Astrocyte (in vitro differentiated cells and primary cell): ENCODE measurements around the gene DFFB.

Experiments
- CTCF ChIP-seq: IDR thresholded peaks from 2 replicates; pipeline ENCODE4 v1.5.1; 2011; ENCODE audit warnings: low read depth, mild to moderate bottlenecking, inconsistent platforms, low read length, moderate library complexity; ENCODE audit not compliant: insufficient read depth
- EZH2 ChIP-seq: IDR thresholded peaks from 2 replicates; pipeline ENCODE4 v1.6.1; 2012; ENCODE audit warnings: mild to moderate bottlenecking, low read length, inconsistent platforms; ENCODE audit not compliant: insufficient read depth

DNA sequence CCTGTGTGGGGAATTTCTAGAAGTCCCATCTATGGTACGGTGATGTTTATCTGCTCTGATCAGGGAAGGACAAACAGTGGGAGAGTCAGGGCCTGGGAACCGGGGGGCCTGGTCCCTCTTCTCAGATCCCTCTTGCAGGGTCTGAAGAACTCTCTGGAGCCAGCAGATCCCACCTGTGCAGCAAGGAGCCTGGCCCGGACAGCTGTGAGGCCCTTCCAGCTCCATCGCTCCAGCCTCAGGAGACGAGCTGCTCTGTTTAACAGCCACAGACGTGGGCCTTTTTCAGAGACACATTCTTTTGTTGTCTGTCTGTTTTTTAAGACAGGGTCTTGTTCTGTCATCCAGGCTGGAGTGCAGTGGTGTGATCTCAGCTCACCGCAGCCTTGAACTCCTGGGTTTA is 28.3 kb downstream of the DFFB start:
- no peak for TF ChIP-seq CTCF
- TF ChIP-seq EZH2, result no peak
